Parathyroid adenoma (tissue), 2 donors: ENCODE measurements around the gene MXRA8.

Experiments used
- H2AFZ ChIP-seq: fragments of 300-600 bp; sonication (generic); one replicate; pipeline ENCODE4 v1.7.0; 2017; ENCODE audit warnings: antibody characterized with exemption, mild to moderate bottlenecking
- H3K27ac ChIP-seq: fragments of 300-600 bp; sonication (generic); one replicate; pipeline ENCODE4 v1.7.0; 2017
- H3K27me3 ChIP-seq: fragments of 300-600 bp; sonication (generic); one replicate; pipeline ENCODE4 v1.7.0; 2017; ENCODE audit warnings: low read length; ENCODE audit not compliant: control insufficient read depth, insufficient read depth
- H3K36me3 ChIP-seq: fragments of 300-600 bp; sonication (generic); one replicate; pipeline ENCODE4 v1.7.0; 2017; ENCODE audit warnings: low read length; ENCODE audit not compliant: control insufficient read depth, insufficient read depth
- H3K4me1 ChIP-seq: fragments of 300-600 bp; sonication (generic); one replicate; pipeline ENCODE4 v1.7.0; 2017; ENCODE audit warnings: control low read depth
- H3K4me2 ChIP-seq: fragments of 300-600 bp; sonication (generic); one replicate; pipeline ENCODE4 v1.7.0; 2017; ENCODE audit warnings: low read length
- H3K4me3 ChIP-seq: fragments of 300-600 bp; sonication (generic); one replicate; pipeline ENCODE4 v1.7.0; 2017; ENCODE audit warnings: low read depth, low read length
- H3K79me2 ChIP-seq: fragments of 300-600 bp; sonication (generic); one replicate; pipeline ENCODE4 v1.7.0; 2017; ENCODE audit warnings: control low read depth
- H3K9ac ChIP-seq: fragments of 300-600 bp; sonication (generic); one replicate; pipeline ENCODE4 v1.7.0; 2017; ENCODE audit warnings: mild to moderate bottlenecking
- H3K9me3 ChIP-seq: fragments of 300-600 bp; sonication (generic); one replicate; pipeline ENCODE4 v1.7.0; 2017; ENCODE audit warnings: low read length; ENCODE audit not compliant: control insufficient read depth
- TF ChIP-seq, protein P1 (sequence below): fragments of 300-600 bp; sonication (generic); IDR thresholded peaks from one replicate; pipeline ENCODE4 v1.7.0; 2017; ENCODE audit warnings: antibody characterized with exemption, mild to moderate bottlenecking
- donor health status: primary hyperparathyroidism.

Gene MXRA8

DNA sequence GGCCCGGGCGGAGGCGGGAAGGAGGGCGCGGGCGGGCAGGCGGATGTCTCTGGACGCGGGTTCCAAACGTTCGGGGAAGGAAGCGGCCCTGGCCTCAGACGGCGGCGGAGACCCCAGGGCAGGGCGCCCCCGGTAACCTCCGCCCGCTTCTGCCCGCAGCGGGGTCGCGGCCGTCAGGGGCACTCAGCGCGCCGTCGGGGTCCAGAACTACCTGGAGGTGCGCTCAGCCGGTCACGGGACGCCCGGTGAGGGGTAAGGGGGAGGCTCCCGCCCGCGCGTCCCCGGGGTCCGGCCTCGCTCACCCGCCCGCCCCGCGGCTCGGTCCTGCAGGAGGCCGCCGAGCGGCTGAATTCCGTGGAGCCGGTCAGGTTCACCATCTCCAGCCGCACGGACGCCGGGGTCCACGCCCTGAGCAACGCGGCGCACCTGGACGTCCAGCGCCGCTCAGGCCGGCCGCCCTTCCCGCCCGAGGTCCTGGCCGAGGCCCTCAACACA, 49.6 kb downstream of the MXRA8 start:
- peak overlapping the region; percentile 86 for H3K4me2 ChIP-seq
- H3K9me3 ChIP-seq = no peaks in the 10 kb centered on the region
- no peaks in the 10 kb centered on the region for H3K27me3 ChIP-seq
- peak overlapping the region; percentile 79 for H2AFZ ChIP-seq
- TF ChIP-seq, protein P1, sequence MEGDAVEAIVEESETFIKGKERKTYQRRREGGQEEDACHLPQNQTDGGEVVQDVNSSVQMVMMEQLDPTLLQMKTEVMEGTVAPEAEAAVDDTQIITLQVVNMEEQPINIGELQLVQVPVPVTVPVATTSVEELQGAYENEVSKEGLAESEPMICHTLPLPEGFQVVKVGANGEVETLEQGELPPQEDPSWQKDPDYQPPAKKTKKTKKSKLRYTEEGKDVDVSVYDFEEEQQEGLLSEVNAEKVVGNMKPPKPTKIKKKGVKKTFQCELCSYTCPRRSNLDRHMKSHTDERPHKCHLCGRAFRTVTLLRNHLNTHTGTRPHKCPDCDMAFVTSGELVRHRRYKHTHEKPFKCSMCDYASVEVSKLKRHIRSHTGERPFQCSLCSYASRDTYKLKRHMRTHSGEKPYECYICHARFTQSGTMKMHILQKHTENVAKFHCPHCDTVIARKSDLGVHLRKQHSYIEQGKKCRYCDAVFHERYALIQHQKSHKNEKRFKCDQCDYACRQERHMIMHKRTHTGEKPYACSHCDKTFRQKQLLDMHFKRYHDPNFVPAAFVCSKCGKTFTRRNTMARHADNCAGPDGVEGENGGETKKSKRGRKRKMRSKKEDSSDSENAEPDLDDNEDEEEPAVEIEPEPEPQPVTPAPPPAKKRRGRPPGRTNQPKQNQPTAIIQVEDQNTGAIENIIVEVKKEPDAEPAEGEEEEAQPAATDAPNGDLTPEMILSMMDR = no peak
- no peaks in the 10 kb centered on the region for H3K79me2 ChIP-seq
- H3K4me1 ChIP-seq = peaks cover 3% of the 10 kb centered on the region
- H3K9ac ChIP-seq = peak overlapping the region; percentile 37
- peak overlapping the region; percentile 47 for H3K27ac ChIP-seq
- H3K4me3 ChIP-seq = peak overlapping the region; percentile 85
- H3K36me3 ChIP-seq = no peaks in the 10 kb centered on the region

DNA sequence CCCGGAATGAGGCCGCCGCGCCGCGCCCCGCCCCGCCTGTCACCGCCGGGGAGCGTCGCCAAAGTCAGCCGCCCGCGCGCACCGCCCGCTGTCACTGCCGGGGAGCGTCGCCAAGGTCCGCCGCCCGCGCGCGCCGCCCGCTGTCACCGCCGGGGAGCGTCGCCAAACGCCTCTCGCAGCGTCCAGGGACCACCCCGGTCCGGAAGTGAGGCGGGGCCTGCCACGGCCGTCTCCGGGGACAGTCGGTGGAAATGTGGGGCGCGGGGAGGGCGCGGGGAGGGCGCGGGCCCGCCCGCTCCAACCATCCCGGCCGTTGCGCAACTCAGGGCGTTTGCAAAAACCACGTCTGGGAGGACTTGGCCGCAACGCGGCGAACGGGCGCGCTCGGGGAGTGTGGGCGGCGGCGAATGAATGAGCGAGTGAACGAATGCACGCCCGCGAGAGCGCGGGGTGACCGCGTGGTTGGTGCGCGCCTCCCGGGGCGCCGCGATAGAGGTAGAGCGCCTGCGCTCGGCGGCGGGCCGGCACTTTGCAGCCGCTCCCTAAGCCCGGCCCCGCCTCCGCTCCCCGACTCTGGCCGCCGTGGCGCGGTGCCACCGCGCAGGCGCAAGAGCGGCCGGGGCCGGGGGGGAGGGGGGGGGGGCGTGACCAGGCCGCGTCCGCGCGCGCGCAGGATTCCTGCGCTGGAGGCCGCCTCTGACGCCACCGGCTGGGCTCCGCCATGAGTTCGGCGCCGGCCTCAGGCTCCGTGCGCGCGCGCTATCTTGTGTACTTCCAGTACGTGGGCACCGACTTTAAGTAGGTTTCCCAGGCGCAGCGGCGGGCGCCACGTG, 50.2 kb downstream of the MXRA8 start, which contains the start of the genes ACAP3 and PUSL1:
ACAP3 (minus strand) TSS at position 8 of the 833 bp plus-strand sequence. CDS start 115 bp downstream, outside the sequence.
PUSL1 (plus strand) TSS at position 675 of the 833 bp plus-strand sequence; CDS start at position 722, 47 bp downstream.
- H3K9ac ChIP-seq = peak within 1 kb of the TSS; percentile 37
- H3K4me3 ChIP-seq = peak within 1 kb of the TSS; percentile 85
- H3K36me3 ChIP-seq = no peaks in the 10 kb centered on the region
- TF ChIP-seq, protein P1 = no peak
- H2AFZ ChIP-seq = peak within 1 kb of the TSS; percentile 79
- peak within 1 kb of the TSS; percentile 97 for H3K4me2 ChIP-seq
- no peaks in the 10 kb centered on the region for H3K79me2 ChIP-seq
- H3K27ac ChIP-seq = peak within 1 kb of the TSS; percentile 77
- H3K9me3 ChIP-seq = no peaks in the 10 kb centered on the region
- peaks cover 3% of the 10 kb centered on the region for H3K4me1 ChIP-seq
- H3K27me3 ChIP-seq = no peaks in the 10 kb centered on the region

DNA sequence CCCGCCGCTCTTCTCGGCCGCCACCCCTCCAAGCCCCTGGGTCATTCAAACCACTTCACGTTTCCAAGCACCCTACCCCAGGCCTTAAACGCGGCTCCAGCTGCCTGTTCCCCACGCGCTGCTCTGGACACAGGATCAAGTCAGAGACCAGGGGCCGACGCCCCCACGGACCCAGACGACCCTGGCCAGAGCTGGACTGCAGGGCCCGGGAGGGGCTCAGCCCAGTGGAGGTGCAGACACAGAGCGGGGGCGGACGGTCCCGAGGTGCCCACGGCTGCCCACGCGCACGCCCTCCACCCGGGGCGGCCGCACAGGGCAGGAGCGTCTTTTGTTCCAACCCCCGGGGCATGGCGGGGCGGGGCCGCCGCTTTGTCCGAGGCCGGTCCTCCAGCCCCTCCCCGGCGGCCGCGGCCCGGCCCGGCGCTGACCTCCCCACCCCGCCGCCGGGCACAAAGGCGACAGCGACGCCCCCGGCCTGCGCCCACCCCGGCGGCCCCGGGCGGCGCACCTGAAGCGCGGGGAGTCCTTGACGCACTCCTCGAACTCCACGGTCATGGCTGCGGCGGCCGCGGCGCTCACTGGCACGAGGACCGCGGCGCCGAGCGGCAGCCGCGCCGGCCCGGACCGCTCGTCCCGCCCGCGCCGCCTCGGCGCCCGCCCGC, 51.0 kb downstream of the MXRA8 start:
- Histone ChIP-seq H3K4me2 (peak overlapping the region; percentile 42), H3K4me3 (peak overlapping the region; percentile 39), H3K9ac (no peak overlapping the region), H3K79me2 (no peaks in the 10 kb centered on the region), H3K9me3 (no peaks in the 10 kb centered on the region), H3K27ac (no peak overlapping the region), H2AFZ (no peak overlapping the region), H3K36me3 (no peaks in the 10 kb centered on the region), H3K27me3 (no peaks in the 10 kb centered on the region), H3K4me1 (peaks cover 3% of the 10 kb centered on the region)
- TF ChIP-seq, protein P1 = no peak

DNA sequence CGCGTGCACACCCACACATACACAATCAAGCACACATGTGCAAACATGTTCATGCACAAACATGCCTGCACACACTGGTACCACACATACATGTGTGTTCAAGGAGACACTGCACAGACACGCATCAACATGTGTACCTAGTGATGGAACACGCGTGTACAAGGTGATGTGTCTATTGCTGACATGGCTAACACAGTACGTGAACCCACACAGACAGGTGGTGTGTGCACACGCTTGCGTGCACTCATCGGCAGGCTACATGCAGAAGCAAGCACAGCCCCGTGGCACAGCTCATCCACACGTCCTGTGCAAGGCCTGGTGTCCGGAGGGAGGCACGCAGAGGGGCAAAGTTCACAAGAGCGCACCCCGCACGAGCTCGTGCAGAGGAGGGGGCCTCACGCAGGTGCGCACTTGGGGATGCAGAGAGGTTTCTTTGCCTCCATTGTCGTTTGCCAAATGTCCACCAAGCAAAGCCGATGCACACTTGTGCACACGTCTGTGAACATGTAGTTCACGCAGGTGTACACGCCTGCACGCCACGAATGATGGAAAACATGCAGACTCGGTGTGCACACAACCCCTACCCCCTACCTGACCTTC, 51.6 kb downstream of the MXRA8 start:
- Histone ChIP-seq H2AFZ (no peak overlapping the region), H3K27me3 (no peaks in the 10 kb centered on the region), H3K9me3 (no peaks in the 10 kb centered on the region), H3K4me1 (peaks cover 3% of the 10 kb centered on the region), H3K36me3 (no peaks in the 10 kb centered on the region), H3K27ac (no peak overlapping the region), H3K4me2 (peak overlapping the region; percentile 42), H3K9ac (no peak overlapping the region), H3K4me3 (peak overlapping the region; percentile 39), H3K79me2 (no peaks in the 10 kb centered on the region)
- TF ChIP-seq, protein P1 = no peak
